GM15510 (cell line): ENCODE data around the gene SLCO6A1.

Experiments used
- POLR2A ChIP-seq: IDR thresholded peaks from 3 replicates; pipeline ENCODE4 v1.6.1; 2011; ENCODE audit warnings: borderline replicate concordance; ENCODE audit not compliant: insufficient read length; ENCODE audit errors: extremely low read depth

The SLCO6A1 gene

DNA sequence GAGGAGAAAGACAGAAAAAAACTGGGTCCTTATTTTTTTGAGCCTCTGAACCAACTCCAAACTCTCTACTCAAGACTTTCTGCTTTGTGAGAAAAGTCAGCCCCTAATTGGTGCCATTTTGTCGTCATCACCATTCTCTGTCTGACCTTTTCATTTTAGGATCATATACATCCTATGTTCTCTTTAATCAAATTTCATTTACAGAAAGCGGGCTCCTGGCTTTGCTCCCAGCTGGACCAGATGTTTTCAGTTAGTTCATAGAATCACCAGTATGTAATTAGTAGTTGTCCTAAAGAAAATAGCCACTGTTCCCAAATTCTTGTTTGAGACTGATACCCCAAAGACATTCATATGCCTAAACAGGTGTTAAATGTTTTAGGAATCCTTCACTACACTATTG is 174.1 kb downstream of the SLCO6A1 start:
- TF ChIP-seq POLR2A = no peak
